Measurements from ENCODE around the gene UMOD.

The UMOD gene

GRCh38 chr16:20344611-20345010, 7.9 kb downstream of the UMOD start:
- no peak overlapping the region for H3K27ac ChIP-seq (replicated peaks)
- no peak for DNase-seq (ENCODE audit: low read depth in 1 of 2, low spot score in 1 of 2)
- H3K27me3 ChIP-seq (ENCODE audit: insufficient read depth, poor library complexity, severe bottlenecking) = no peaks in the 10 kb centered on the region
- H3K4me3 ChIP-seq (replicated peaks; ENCODE audit: insufficient read depth, low read length) = no peak overlapping the region
- TF ChIP-seq POLR2AphosphoS5 (IDR thresholded peaks at IDR 0.05; ENCODE audit: low read depth) (no peak), GABPA (IDR thresholded peaks at IDR 0.05; ENCODE audit: low read depth) (no peak)

- Histone ChIP-seq H3K4me3 (replicated peaks; ENCODE audit: insufficient read depth, low read length) (no peak overlapping the region), H3K27ac (replicated peaks) (no peak overlapping the region), H3K27me3 (ENCODE audit: insufficient read depth, poor library complexity, severe bottlenecking) (no peaks in the 10 kb centered on the region)
- no peak for DNase-seq (ENCODE audit: low read depth in 1 of 2, low spot score in 1 of 2)
- TF ChIP-seq CTCF (IDR thresholded peaks at IDR 0.05; ENCODE audit: insufficient read depth, low read length) = no peak
These were observed 12.8 kb downstream of the UMOD start for GRCh38 chr16:20339744-20340143.

GRCh38 chr16:20336955-20337354, 15.6 kb downstream of the UMOD start:
- Histone ChIP-seq H3K27ac (replicated peaks) (no peak overlapping the region), H3K4me3 (replicated peaks; ENCODE audit: insufficient read depth, low read length) (no peak overlapping the region), H3K27me3 (ENCODE audit: insufficient read depth, poor library complexity, severe bottlenecking) (no peaks in the 10 kb centered on the region)
- no peak for DNase-seq (ENCODE audit: low read depth in 1 of 2, low spot score in 1 of 2)
- TF ChIP-seq POLR2AphosphoS5 (IDR thresholded peaks at IDR 0.05; ENCODE audit: low read depth) (no peak), CTCF (IDR thresholded peaks at IDR 0.05; ENCODE audit: insufficient read depth, low read length) (no peak), GABPA (IDR thresholded peaks at IDR 0.05; ENCODE audit: low read depth) (no peak), SPI1 (IDR thresholded peaks at IDR 0.05; ENCODE audit: borderline replicate concordance, low read depth) (no peak), REST (IDR thresholded peaks at IDR 0.05; ENCODE audit: insufficient replicate concordance, low read depth) (no peak)

GRCh38 chr16:20334396-20334795, 18.1 kb downstream of the UMOD start:
- Histone ChIP-seq H3K27me3 (ENCODE audit: insufficient read depth, poor library complexity, severe bottlenecking) (no peaks in the 10 kb centered on the region), H3K27ac (replicated peaks) (no peak overlapping the region), H3K4me3 (replicated peaks; ENCODE audit: insufficient read depth, low read length) (no peak overlapping the region)
- DNase-seq (ENCODE audit: low read depth in 1 of 2, low spot score in 1 of 2) = no peak
- TF ChIP-seq SPI1 (IDR thresholded peaks at IDR 0.05; ENCODE audit: borderline replicate concordance, low read depth) (no peak), GABPA (IDR thresholded peaks at IDR 0.05; ENCODE audit: low read depth) (no peak), POLR2AphosphoS5 (IDR thresholded peaks at IDR 0.05; ENCODE audit: low read depth) (no peak), REST (IDR thresholded peaks at IDR 0.05; ENCODE audit: insufficient replicate concordance, low read depth) (no peak), CTCF (IDR thresholded peaks at IDR 0.05; ENCODE audit: insufficient read depth, low read length) (no peak)

Measured in HL-60 (cell line).